NCI-H1105 (cell line): ENCODE results near the gene FPR3.
"Not testable (repeated sequence)": the region's sequence is repeated elsewhere in the genome, so short reads cannot be mapped to it uniquely, and the experiment has no call there.

Experiments used
- DNase-seq: peaks from one replicate; lab custom pipeline; 2025; lab: John Stamatoyannopoulos, UW

FPR3 gene, protein sequence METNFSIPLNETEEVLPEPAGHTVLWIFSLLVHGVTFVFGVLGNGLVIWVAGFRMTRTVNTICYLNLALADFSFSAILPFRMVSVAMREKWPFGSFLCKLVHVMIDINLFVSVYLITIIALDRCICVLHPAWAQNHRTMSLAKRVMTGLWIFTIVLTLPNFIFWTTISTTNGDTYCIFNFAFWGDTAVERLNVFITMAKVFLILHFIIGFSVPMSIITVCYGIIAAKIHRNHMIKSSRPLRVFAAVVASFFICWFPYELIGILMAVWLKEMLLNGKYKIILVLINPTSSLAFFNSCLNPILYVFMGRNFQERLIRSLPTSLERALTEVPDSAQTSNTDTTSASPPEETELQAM

GRCh38 chr19:51794885-51795490 lies at the start of gene FPR3:
FPR3 (plus strand) TSS chr19:51795157; CDS start chr19:51823749, 28,592 bp downstream.
- DNase-seq: no peak

- no peak for DNase-seq
Observed at GRCh38 chr19:51746731-51747130, 48.2 kb upstream of the FPR3 start.

DNA sequence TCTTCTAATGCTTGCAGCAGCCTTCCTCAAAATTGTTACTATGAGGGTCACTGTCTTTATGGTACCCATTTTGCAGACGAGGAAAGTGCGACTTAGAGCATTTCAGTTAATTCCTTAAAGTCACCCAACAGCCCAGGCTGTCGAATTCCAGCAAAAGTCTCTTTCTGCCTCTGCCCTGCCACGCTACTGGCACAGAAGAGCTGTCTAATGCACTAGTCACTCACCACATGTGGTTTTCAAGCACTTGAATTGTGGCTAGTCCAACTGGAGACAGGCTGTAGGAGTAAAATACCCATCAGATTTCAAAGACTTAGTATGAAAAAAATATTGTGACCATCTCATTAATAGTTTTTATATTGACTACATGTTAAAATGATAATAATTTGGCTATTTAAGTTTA lies 45.0 kb upstream of the FPR3 start:
- DNase-seq: no peak

- no peak for DNase-seq
Observed at GRCh38 chr19:51750400-51751094, 44.4 kb upstream of the FPR3 start.

DNA sequence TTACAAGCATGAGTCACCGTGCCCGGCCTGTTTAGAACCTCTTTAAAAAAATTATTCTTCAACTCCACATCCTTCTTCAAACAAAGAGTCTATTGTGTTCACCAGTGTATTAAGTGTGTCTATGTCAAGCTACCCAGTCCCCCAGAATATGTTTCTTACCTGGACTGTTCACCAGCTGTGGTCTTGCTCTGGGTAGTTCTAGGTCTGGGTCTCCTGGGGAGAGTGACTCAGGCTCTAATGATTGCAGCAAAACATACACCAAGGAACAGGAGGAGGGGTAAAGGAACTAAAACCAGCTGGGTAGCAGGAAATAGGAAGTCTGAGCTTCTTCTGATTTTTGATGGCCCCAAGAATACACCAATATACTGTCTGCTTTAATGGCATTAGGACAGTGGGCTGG lies 43.3 kb upstream of the FPR3 start, which contains the start of gene FPR1:
Gene FPR1, minus strand, starts transcription at position 224 of the 400 bp plus-strand sequence. CDS start 4,884 bp downstream, outside the sequence.
- DNase-seq: no peak

- no peak for DNase-seq
Observed at GRCh38 chr19:51754109-51754508, 40.8 kb upstream of the FPR3 start.

DNA sequence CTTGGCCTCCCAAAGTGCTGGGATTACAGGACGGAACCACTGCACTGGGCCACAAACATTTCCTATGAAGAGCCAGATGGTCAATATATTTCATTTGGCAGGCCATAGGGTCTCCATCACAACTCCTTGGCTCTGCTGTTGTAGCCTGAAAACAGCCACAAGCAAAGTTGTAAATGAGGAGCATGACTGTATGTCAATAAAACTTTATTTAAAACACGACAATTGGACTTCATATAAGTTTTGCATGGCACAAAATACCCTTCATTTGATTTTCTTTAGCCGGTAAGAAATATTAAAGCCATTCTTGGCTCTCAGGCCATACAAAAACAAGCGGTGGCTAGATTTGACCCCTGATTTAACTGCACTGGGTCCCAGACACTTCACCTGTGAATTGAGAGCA lies 40.2 kb upstream of the FPR3 start:
- DNase-seq: no peak

DNA sequence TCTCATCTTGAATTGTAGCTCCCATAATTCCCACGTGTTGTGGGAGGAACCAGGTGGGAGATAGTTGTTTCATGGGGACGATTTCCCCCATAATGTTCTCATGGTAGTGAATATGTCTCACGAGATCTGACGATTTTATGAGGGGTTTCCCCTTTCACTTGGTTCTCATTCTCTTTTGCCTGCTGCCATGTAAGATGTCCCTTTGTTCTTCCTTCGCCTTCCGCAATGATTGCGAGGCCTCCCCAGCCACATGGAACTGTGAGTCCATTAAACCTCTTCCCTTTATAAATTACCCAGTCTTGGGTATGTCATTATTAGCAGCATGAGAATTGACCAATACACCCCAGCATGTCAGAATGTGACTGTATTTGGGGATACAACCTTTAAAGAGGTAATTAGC lies 39.4 kb upstream of the FPR3 start:
- no peak for DNase-seq

- no peak for DNase-seq
Observed at GRCh38 chr19:51760697-51761356, 34.1 kb upstream of the FPR3 start, which contains the start of gene FPR2. FPR2 (plus strand) TSS chr19:51761180; CDS start chr19:51768659, 7,479 bp downstream.

GRCh38 chr19:51761696-51762095 lies 33.3 kb upstream of the FPR3 start:
- no peak for DNase-seq

GRCh38 chr19:51765086-51765485 lies 29.9 kb upstream of the FPR3 start:
- no peak for DNase-seq

- DNase-seq: no peak
Observed at GRCh38 chr19:51766461-51766860, 28.5 kb upstream of the FPR3 start.

DNA sequence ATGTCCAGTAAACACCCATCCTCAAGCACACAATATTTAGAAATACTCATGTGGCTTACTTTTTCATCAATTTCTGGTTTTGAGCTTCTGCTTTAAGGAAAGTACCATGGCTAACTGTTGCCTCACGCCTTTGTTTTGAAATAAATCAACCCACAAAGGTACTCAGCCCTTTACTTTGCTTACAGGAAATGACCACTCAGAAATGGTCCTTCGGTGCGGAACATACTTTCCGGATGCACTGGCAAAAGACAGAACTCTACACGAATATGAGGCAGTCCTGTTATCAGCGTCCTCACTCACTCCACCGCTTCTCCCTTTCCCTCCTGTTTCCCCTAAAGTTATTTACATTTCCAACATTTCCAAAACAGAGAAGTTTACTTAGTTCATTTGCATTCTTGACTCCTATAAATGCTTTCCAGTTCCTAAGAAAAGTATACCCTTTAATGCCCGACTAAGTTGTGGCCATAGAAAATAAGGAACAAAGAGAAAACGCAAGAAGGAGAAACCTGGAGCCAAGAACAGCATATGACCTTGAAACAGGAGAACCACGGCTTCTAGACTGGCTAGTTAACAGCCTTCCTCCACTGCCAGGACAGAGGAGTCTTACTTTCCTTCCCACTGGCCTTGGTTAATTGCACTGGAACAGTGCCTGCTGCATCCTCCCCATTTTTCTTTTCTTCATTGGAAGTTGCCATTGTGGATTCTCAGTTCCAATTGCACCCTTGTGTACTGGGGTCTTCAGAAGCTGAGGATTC lies 23.4 kb upstream of the FPR3 start:
- no peak for DNase-seq

GRCh38 chr19:51772977-51773376 lies 22.0 kb upstream of the FPR3 start:
- DNase-seq: no peak

GRCh38 chr19:51776561-51776960 lies 18.4 kb upstream of the FPR3 start:
- DNase-seq: not testable (repeated sequence)

DNA sequence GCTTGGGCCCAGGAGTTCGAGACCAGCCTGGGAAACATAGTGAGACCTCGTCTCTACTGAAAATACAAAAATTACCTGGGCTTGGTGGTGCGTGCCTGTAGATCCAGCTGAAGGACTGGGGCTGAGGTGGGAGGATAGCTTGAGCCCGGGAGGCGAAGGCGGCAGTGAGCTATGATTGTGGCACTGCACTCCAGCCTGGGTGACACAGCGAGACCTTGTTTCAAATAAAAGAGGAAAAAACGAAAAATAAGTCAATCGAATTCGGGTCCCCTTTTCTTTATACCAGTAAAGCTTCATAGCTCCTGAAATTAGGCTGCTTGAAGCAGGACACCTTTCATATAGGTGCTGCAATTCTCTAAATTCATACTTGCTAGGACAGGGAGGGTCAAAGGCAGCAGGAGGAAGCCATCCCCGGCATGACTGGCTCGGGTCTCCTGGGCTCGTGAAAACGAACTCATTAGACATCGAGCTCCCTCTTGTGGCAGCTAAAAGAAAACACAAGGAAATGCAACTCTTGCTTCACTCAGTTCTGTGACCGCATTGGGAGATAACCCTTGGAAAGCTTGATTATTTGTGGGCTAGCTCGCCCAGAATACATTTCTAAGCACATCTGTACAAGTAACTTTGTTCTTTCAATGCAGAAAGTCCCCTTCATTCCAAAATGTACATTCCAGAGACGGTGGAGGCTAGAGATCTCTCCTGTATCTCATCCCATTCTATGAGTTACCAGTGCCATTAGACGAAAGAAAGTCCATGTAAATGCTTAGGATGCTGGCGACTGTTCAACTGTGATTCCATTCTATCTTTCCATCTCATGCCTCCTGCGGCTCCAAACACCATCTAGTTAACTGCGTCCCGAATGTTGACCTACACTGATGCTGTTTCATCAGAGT lies 17.1 kb upstream of the FPR3 start:
- peak; percentile 78 for DNase-seq

- no peak for DNase-seq
Observed at GRCh38 chr19:51779181-51779580, 15.8 kb upstream of the FPR3 start.

DNA sequence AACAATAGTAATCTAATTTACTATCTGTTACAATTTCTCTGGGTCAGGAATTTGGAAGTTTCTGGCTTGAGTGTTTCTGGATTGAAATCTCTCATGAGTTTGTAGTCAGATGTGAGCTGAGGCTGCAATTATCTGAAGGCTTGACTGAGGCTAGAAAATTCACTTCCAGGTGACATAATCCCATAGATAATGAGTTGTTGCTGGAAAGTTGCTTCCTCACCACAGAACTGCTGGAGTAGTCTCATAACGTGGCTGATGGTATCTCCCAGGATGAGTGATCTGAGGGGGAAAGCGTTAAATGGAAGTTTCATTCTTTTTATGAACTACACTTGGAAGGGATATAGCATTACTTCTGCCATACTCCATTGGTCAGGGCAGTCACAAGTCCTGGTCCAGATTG lies 15.3 kb upstream of the FPR3 start:
- no peak for DNase-seq

- no peak for DNase-seq
Observed at GRCh38 chr19:51780270-51780669, 14.7 kb upstream of the FPR3 start.

- DNase-seq: no peak
Observed at GRCh38 chr19:51781999-51782398, 13.0 kb upstream of the FPR3 start.

- no peak for DNase-seq
Observed at GRCh38 chr19:51783372-51783771, 11.6 kb upstream of the FPR3 start.
